22Rv1 (cell line): ENCODE results near the gene FAM76A.
A peak's percentile ranks its signal among the peaks of the same experiment; 100 is the strongest.

Source experiments
- H3K27ac ChIP-seq: fragments of 450-650 bp; 2 replicates; pipeline ENCODE4 v1.5.1; 2017
- CTCF ChIP-seq: fragments of 450-650 bp; IDR thresholded peaks from 2 replicates; pipeline ENCODE4 v1.5.1; 2017; ENCODE audit warnings: mild to moderate bottlenecking
- ZFX ChIP-seq: fragments of 450-650 bp; IDR thresholded peaks from 2 replicates; pipeline ENCODE4 v1.6.1; 2017; ENCODE audit warnings: antibody characterized with exemption, borderline replicate concordance

FAM76A gene

DNA sequence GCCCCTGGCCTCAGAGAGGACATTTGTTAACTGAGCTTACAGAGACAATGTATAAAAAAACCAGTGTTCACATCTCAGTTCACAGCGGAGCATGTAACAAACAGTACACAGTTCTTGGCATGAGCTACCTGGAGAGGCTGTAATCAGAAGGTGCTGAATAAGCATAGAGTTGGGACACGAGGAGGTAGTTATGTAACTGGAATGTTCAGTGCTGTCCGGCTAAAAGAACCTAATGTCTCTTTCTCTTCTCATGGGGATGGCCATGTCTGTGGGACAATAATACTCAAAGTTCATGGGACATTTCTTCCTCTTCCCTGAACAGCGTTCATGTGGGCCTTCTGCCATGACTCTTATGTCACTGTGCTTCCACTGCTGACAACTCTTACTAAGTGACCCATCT lies 30.1 kb downstream of the FAM76A start:
- TF ChIP-seq ZFX (no peak), CTCF (no peak)
- no peak overlapping the region for H3K27ac ChIP-seq

DNA sequence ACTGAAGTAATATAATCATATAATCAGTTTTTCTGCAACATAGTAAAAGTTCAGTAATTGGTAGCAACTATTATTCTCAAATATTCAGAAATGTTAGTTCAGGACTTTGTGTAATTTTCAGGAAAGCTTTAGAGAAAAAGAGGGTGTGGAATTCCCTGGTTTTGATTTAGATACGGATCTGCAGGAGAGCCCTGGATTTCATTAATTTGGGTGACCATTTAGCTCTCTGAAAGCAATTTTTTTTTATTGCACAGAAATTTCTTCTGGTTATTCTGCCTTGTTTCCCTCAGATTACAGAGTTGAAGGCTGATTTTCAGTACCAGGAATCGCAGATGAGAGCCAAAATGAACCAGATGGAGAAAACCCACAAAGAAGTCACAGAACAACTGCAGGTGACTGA lies 33.5 kb downstream of the FAM76A start:
- no peak for TF ChIP-seq ZFX
- no peak for TF ChIP-seq CTCF
- no peak overlapping the region for H3K27ac ChIP-seq

- TF ChIP-seq CTCF = no peak
- no peak for TF ChIP-seq ZFX
- no peak overlapping the region for H3K27ac ChIP-seq
Observed at GRCh38 chr1:27760426-27760825, 34.7 kb downstream of the FAM76A start.

DNA sequence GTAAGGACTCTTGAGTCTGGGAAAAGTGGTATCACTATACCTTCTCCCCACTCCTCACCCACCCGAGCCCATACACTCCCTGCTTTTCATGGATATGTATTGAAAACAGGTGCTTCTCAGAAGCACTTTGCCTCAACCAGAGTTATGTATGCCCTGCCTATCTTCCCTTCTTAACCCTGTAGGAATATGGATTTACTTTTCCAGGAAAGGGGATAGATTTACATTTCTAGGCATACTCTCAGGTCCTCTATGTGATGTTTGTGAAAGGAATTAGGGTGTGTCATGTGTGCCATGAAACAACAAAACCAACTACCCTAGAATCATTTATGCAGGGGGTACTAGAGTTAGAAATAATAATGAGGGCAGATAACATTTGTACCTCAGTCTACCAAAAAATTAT lies 36.3 kb downstream of the FAM76A start:
- TF ChIP-seq CTCF (no peak), ZFX (no peak)
- no peak overlapping the region for H3K27ac ChIP-seq

GRCh38 chr1:27763358-27763757 lies 37.6 kb downstream of the FAM76A start:
- H3K27ac ChIP-seq = no peak overlapping the region
- no peak for TF ChIP-seq ZFX
- no peak for TF ChIP-seq CTCF

DNA sequence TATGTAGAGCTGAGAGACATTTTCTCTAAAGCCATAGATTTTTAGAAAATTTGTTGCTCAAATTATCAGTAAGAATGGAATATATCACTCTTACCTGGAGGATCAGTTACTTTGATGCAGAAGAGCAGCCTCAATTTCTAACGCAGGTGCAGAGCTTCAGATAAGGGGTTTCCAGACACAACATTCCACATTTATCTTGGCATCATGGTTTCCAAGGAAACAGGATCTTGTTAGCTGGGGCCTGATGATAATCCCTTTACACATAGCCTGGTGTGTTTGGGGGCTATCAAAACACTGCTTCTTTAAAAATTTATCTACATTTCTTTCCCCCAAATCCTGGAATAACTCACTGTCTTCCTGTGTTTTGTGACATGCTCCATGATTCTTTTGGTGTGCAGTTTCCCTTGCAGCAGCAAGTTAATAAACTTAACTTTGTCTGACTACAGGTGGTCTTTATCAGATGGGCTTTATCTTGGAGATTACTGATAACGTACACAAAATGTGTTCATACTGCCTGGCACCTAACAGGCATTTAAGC lies 44.6 kb downstream of the FAM76A start:
- no peak overlapping the region for H3K27ac ChIP-seq
- no peak for TF ChIP-seq ZFX
- no peak for TF ChIP-seq CTCF

DNA sequence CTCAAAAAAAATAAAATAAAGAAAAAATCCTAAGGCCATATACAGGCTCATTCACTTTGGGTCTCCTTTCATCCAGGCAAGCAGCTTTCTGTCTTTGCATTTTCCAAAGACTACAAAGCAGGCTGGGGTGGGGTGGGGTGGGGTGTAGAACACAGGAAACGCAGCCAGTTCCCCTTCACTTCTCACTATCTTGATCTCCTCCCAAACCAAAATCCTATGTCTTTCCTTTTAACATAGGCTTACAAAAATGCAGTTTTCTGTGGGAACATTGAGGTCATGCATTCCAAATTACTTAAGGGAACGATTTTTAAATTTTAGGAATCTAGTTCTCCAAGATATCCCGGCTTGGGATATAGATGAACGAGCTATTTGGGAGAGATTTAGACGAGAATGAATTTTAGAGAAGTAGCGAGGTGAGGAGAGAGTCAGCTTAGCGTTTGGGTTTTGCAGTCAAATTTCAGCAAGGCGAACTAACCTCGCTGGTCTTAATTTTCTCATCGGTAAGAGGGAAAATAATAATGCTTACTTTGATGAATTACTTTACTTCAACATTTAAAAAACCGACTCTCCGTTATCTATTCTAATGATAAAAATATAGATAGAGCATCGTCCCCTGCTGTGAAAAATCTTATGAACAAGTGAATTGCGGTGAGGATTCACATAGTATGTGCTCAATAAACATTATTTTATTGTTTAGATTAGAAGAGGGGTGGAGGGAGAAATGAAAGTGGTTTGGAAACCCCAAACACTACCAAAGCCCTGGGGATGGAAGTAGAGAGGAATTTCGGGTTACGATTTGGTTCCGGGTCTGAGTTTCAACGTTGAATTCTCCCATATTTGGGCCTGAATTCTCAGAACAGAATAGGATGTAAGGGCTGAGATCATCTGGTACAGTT lies 46.5 kb downstream of the FAM76A start:
- TF ChIP-seq ZFX = no peak
- no peak for TF ChIP-seq CTCF
- peak overlapping the region; percentile 62 for H3K27ac ChIP-seq
